Measurements from ENCODE around the gene SEMA4A. TPM values are rescaled to one million over a fixed set of nuclear protein-coding genes. Genes with fewer than 3 reads are reported as not detected.

SEMA4A gene
- total and polyA plus RNA-seq, 4 donors = 1.1 to 3.5 (median 1.7) TPM

GRCh38 chr1:156110252-156110651, 43.1 kb upstream of the SEMA4A start:
- TF ChIP-seq HNF4A (conservative IDR thresholded peaks at IDR 0.05) (no peak), GABPA (IDR thresholded peaks at IDR 0.05 in 1 of 2, conservative IDR thresholded peaks at IDR 0.05 in 1 of 2) (no peak), HNF4G (IDR thresholded peaks at IDR 0.05) (no peak), EGR1 (IDR thresholded peaks at IDR 0.05; ENCODE audit: low read depth in 2 of 2) (no peak), NR2F2 (IDR thresholded peaks at IDR 0.05) (no peak)
- TF ChIP-seq, protein P1, sequence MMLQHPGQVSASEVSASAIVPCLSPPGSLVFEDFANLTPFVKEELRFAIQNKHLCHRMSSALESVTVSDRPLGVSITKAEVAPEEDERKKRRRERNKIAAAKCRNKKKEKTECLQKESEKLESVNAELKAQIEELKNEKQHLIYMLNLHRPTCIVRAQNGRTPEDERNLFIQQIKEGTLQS (IDR thresholded peaks at IDR 0.05) = no peak
- Histone ChIP-seq H3K4me1 (ENCODE audit: control insufficient read depth in 4 of 4, insufficient read depth in 4 of 4, low read length in 3 of 4) (peaks cover 0 to 15% (median 6%) of the 10 kb centered on the region in 4 donors), H3K4me3 (ENCODE audit: low read depth in 1 of 3, low read length in 3 of 3) (no peak overlapping the region), H3K9ac (ENCODE audit: low read depth in 1 of 2, low read length in 2 of 2) (no peak overlapping the region), H3K9me3 (ENCODE audit: control insufficient read depth in 4 of 4, low read length in 3 of 4) (no peaks in the 10 kb centered on the region), H3K27ac (ENCODE audit: low read depth in 1 of 2, low read length in 2 of 2) (no peak overlapping the region), H3K27me3 (ENCODE audit: control insufficient read depth in 4 of 4, insufficient read depth in 4 of 4, low read length in 3 of 4) (no peaks in the 10 kb centered on the region), H3K36me3 (ENCODE audit: control insufficient read depth in 4 of 4, insufficient read depth in 3 of 4, low read depth in 1 of 4, low read length in 3 of 4) (no peaks in the 10 kb centered on the region)
- DNase-seq (ENCODE audit: low spot score) = no peak
- 79% methylated on average over 2 of the region's 2 CpGs for WGBS

DNA sequence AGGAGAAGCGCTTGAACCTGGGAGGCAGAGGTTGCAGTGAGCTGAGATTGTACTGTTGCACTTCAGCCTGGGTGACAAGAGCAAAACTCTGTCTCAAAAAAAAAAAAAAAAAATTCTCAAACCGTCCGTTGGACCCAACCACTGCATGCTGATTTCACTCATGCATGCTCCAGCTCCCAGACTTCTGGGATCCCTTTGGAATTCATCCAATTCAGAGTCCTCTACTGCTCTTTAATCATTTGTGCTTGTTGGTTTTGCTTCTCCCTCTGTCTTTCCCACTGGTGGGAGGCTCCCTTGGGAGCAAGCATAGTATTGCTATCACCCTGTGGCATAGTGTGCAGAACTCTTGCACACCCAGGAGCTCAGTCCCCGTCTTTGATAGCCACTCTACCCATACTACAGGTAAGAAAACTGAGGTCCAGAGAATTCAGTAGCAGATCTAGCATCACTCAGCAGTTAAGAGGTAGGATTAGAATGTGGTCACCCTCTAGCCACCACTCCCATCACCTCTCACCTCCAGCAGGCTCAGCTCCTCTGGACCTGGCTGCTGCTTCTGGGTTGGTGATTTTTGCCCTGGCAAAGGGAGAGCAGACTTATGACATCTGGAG, 41.9 kb upstream of the SEMA4A start:
- Histone ChIP-seq H3K9ac (ENCODE audit: low read depth in 1 of 2, low read length in 2 of 2) (no peak overlapping the region), H3K27ac (ENCODE audit: low read depth in 1 of 2, low read length in 2 of 2) (no peak overlapping the region), H3K9me3 (ENCODE audit: control insufficient read depth in 4 of 4, low read length in 3 of 4) (no peaks in the 10 kb centered on the region), H3K4me1 (ENCODE audit: control insufficient read depth in 4 of 4, insufficient read depth in 4 of 4, low read length in 3 of 4) (peaks cover 0 to 17% (median 6%) of the 10 kb centered on the region in 4 donors), H3K36me3 (ENCODE audit: control insufficient read depth in 4 of 4, insufficient read depth in 3 of 4, low read depth in 1 of 4, low read length in 3 of 4) (no peaks in the 10 kb centered on the region), H3K27me3 (ENCODE audit: control insufficient read depth in 4 of 4, insufficient read depth in 4 of 4, low read length in 3 of 4) (no peaks in the 10 kb centered on the region), H3K4me3 (ENCODE audit: low read depth in 1 of 3, low read length in 3 of 3) (no peak overlapping the region)
- DNase-seq (ENCODE audit: low spot score) = no peak
- 90% methylated on average over 4 of the region's 4 CpGs for WGBS
- TF ChIP-seq FOXA1 (IDR thresholded peaks at IDR 0.05) = no peak
- no peak for TF ChIP-seq FOXA2 (IDR thresholded peaks at IDR 0.05)
- TF ChIP-seq RAD21 (IDR thresholded peaks at IDR 0.05) = no peak
- TF ChIP-seq, protein P2, sequence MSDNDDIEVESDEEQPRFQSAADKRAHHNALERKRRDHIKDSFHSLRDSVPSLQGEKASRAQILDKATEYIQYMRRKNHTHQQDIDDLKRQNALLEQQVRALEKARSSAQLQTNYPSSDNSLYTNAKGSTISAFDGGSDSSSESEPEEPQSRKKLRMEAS (IDR thresholded peaks at IDR 0.05) = no peak
- TF ChIP-seq, protein P3, sequence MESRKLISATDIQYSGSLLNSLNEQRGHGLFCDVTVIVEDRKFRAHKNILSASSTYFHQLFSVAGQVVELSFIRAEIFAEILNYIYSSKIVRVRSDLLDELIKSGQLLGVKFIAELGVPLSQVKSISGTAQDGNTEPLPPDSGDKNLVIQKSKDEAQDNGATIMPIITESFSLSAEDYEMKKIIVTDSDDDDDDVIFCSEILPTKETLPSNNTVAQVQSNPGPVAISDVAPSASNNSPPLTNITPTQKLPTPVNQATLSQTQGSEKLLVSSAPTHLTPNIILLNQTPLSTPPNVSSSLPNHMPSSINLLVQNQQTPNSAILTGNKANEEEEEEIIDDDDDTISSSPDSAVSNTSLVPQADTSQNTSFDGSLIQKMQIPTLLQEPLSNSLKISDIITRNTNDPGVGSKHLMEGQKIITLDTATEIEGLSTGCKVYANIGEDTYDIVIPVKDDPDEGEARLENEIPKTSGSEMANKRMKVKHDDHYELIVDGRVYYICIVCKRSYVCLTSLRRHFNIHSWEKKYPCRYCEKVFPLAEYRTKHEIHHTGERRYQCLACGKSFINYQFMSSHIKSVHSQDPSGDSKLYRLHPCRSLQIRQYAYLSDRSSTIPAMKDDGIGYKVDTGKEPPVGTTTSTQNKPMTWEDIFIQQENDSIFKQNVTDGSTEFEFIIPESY (IDR thresholded peaks at IDR 0.05) = no peak
- TF ChIP-seq EGR1 (IDR thresholded peaks at IDR 0.05; ENCODE audit: low read depth in 2 of 2) = no peak
- TF ChIP-seq RXRA (IDR thresholded peaks at IDR 0.05) = no peak
- TF ChIP-seq YY1 (IDR thresholded peaks at IDR 0.05) = no peak
- TF ChIP-seq, protein P4, sequence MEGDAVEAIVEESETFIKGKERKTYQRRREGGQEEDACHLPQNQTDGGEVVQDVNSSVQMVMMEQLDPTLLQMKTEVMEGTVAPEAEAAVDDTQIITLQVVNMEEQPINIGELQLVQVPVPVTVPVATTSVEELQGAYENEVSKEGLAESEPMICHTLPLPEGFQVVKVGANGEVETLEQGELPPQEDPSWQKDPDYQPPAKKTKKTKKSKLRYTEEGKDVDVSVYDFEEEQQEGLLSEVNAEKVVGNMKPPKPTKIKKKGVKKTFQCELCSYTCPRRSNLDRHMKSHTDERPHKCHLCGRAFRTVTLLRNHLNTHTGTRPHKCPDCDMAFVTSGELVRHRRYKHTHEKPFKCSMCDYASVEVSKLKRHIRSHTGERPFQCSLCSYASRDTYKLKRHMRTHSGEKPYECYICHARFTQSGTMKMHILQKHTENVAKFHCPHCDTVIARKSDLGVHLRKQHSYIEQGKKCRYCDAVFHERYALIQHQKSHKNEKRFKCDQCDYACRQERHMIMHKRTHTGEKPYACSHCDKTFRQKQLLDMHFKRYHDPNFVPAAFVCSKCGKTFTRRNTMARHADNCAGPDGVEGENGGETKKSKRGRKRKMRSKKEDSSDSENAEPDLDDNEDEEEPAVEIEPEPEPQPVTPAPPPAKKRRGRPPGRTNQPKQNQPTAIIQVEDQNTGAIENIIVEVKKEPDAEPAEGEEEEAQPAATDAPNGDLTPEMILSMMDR (IDR thresholded peaks at IDR 0.05; ENCODE audit: low read depth, low read length, missing input control) = no peak
- no peak for TF ChIP-seq SP1 (IDR thresholded peaks at IDR 0.05)
- TF ChIP-seq, protein P1 (IDR thresholded peaks at IDR 0.05) = no peak
- no peak for TF ChIP-seq TAF1 (conservative IDR thresholded peaks at IDR 0.05)
- TF ChIP-seq HNF4A (conservative IDR thresholded peaks at IDR 0.05) = no peak
- TF ChIP-seq NR2F2 (IDR thresholded peaks at IDR 0.05) = no peak
- TF ChIP-seq GABPA (IDR thresholded peaks at IDR 0.05 in 1 of 2, conservative IDR thresholded peaks at IDR 0.05 in 1 of 2) = no peak
- no peak for TF ChIP-seq HNF4G (IDR thresholded peaks at IDR 0.05)
- TF ChIP-seq JUND (IDR thresholded peaks at IDR 0.05) = no peak
